HEK293 (cell line): Measurements from ENCODE around the gene CLDN24.

Experiments
- CTCF ChIA-PET: fragments of 350-600 bp; formaldehyde crosslinking; extraction: SDS; loops from one replicate; lab custom pipeline; 2021; ENCODE audit warnings: antibody characterized with exemption; lab: Yijun Ruan, JAX
- POLR2A ChIA-PET: fragments of 300-600 bp; formaldehyde crosslinking; extraction: SDS; loops from one replicate; lab custom pipeline; 2020; ENCODE audit warnings: antibody characterized with exemption, inconsistent platforms; lab: Yijun Ruan, JAX
- H3K27ac ChIP-seq: fragments of 200-500 bp; sonication (Bioruptor generic); 2 replicates; pipeline ENCODE4 v1.5.1; 2014; ENCODE audit warnings: low read depth, low read length, control low read depth, inconsistent platforms; ENCODE audit errors: extremely low read depth
- H3K36me3 ChIP-seq, 2 experiments: fragments of 200-500 bp in 1 of 2; sonication (Bioruptor generic) in 1 of 2; 1 replicate in 1 of 2; 2 replicates in 1 of 2; pipeline ENCODE4 v1.5.1; 2014 to 2017; ENCODE audit warnings: inconsistent platforms in 2 of 2, low read length in 2 of 2; ENCODE audit not compliant: control insufficient read depth in 2 of 2, insufficient read depth in 1 of 2
- H3K4me1 ChIP-seq: fragments of 200-500 bp; sonication (Bioruptor generic); 2 replicates; pipeline ENCODE4 v1.5.1; 2014; ENCODE audit warnings: mild to moderate bottlenecking, low read length, inconsistent platforms; ENCODE audit not compliant: control insufficient read depth, insufficient read depth
- H3K4me3 ChIP-seq: 2 replicates; pipeline ENCODE4 v1.5.1; 2011; ENCODE audit warnings: low read depth, mild to moderate bottlenecking, control low read depth, low read length, moderate library complexity
- H3K9me3 ChIP-seq: fragments of 200-500 bp; sonication (Bioruptor generic); 2 replicates; pipeline ENCODE4 v1.5.1; 2014; ENCODE audit warnings: low read depth, low read length, inconsistent platforms; ENCODE audit not compliant: control insufficient read depth, insufficient read depth
- KLF7 ChIP-seq: fragments of 450-650 bp; formaldehyde crosslinking; IDR thresholded peaks from 2 replicates; pipeline ENCODE4 v1.5.1; 2016; ENCODE audit warnings: missing biosample characterization, missing genetic modification characterization, borderline replicate concordance
- RBAK ChIP-seq: fragments of 450-650 bp; formaldehyde crosslinking; IDR thresholded peaks from 2 replicates; pipeline ENCODE4 v1.5.1; 2016; ENCODE audit warnings: missing biosample characterization, missing genetic modification characterization
- ZNF174 ChIP-seq: fragments of 450-650 bp; formaldehyde crosslinking; IDR thresholded peaks from 2 replicates; pipeline ENCODE4 v1.5.0; 2017; ENCODE audit warnings: missing biosample characterization, mild to moderate bottlenecking, missing genetic modification characterization
- ZNF274 ChIP-seq, 2 experiments: fragments of 200-500 bp in 1 of 2; fragments of 450-650 bp in 1 of 2; sonication (Bioruptor generic) in 1 of 2; formaldehyde crosslinking in 1 of 2; IDR thresholded peaks; 2 replicates each; pipeline versions ENCODE4 v1.5.1 to v1.6.1; 2014 to 2016; ENCODE audit warnings: borderline replicate concordance in 1 of 2, inconsistent platforms in 1 of 2, low read length in 1 of 2, missing biosample characterization in 1 of 2, missing genetic modification characterization in 1 of 2
- ZNF555 ChIP-seq: fragments of 450-650 bp; formaldehyde crosslinking; conservative IDR thresholded peaks from 2 replicates; pipeline ENCODE4 v1.5.1; 2017; ENCODE audit warnings: missing biosample characterization, mild to moderate bottlenecking, missing genetic modification characterization, inconsistent platforms
- ZNF791 ChIP-seq: fragments of 450-650 bp; formaldehyde crosslinking; IDR thresholded peaks from 2 replicates; pipeline ENCODE4 v1.5.1; 2016; ENCODE audit warnings: missing biosample characterization, missing genetic modification characterization
- TF ChIP-seq, protein P1 (sequence below): fragments of 450-650 bp; formaldehyde crosslinking; conservative IDR thresholded peaks from 2 replicates; pipeline ENCODE4 v1.5.1; 2016; ENCODE audit warnings: low read depth, missing biosample characterization, missing genetic modification characterization

CLDN24 gene

GRCh38 chr4:183333202-183333601 is 11.0 kb upstream of the CLDN24 start (continued):
- no peak for TF ChIP-seq ZNF555 (tag by site-specific recombination)
- TF ChIP-seq, all 188 proteins: peak for 0

GRCh38 chr4:183332447-183332846 is 10.2 kb upstream of the CLDN24 start:
- TF ChIP-seq ZNF174 (tag by site-specific recombination) = no peak
- Histone ChIP-seq H3K4me1 (no peaks in the 10 kb centered on the region; the same call in 1 of the 2 replicates), H3K9me3 (no peaks in the 10 kb centered on the region), H3K36me3 (no peaks in the 10 kb centered on the region), H3K4me3 (no peak overlapping the region), H3K27ac (no peak overlapping the region)
- POLR2A ChIA-PET = no interaction called here
- CTCF ChIA-PET = interaction anchor here (0.6 to 1.4 kb wide), 2 partner anchors 75 to 382 kb away, joined by 3 read pairs; no protein-coding TSS in a partner anchor

DNA sequence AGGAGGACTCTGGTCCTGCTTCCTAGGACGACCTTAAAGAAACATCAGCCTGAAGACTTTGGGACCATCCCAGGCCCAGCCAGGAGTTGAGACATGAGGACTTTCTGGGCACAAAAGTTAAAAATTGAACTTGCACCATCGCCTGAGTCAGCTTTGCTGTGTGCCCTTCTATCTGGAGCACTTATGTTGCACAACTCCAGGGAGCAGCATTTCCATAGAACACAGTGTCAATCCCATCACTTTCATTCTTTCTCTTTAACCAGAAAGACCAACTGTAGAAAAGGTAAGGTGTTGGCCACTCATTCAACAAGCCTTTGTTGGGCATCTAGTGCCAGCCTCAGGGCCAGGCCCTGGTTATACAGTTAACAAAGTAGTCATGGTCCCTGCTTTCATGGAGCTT is 8.6 kb upstream of the CLDN24 start:
- TF ChIP-seq RBAK (no peak), ZNF274 (IDR thresholded peaks at IDR 0.05; ENCODE audit: low read length) (no peak), ZNF274 (tag by site-specific recombination; IDR thresholded peaks at IDR 0.05; ENCODE audit: borderline replicate concordance) (no peak)
- TF ChIP-seq, all 188 proteins: peak for 0
- POLR2A ChIA-PET = no interaction called here
- CTCF ChIA-PET = no interaction called here

GRCh38 chr4:183329954-183330742 is 7.9 kb upstream of the CLDN24 start:
- ChIA-PET POLR2A (no interaction called here), CTCF (no interaction called here)
- TF ChIP-seq KLF7 (tag by site-specific recombination) = no peak
- H3K36me3 ChIP-seq = no peaks in the 10 kb centered on the region
- H3K4me3 ChIP-seq = no peak overlapping the region
- no peaks in the 10 kb centered on the region for H3K9me3 ChIP-seq
- H3K27ac ChIP-seq = no peak overlapping the region
- no peaks in the 10 kb centered on the region; the same call in 1 of the 2 replicates for H3K4me1 ChIP-seq

More for the DNA sequence above, 8.6 kb upstream of the CLDN24 start:
- no peaks in the 10 kb centered on the region for H3K9me3 ChIP-seq
- no peak overlapping the region for H3K4me3 ChIP-seq
- H3K36me3 ChIP-seq = no peaks in the 10 kb centered on the region
- H3K4me1 ChIP-seq = no peaks in the 10 kb centered on the region; the same call in 1 of the 2 replicates
- H3K27ac ChIP-seq = no peak overlapping the region

DNA sequence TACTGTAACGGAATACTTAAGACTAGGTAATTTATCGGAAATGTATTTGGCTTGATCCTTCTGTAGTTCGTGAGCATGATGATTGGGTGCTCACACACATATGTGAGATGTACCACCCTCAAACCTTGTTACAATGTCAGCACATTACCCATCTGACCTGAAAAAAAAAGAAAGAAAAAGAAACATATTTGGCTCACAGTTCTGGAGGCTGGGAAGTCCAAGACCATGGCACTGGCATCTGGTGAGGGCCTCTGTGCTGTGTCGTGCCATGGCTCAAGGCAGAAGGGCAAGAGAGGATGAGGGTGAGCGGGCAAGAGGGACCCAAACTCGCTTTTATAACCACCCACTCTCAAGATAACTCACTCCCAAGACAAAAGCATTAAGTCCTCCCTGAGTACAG is 7.0 kb upstream of the CLDN24 start:
- no peak for TF ChIP-seq ZNF791 (tag by site-specific recombination)
- TF ChIP-seq, protein P1, sequence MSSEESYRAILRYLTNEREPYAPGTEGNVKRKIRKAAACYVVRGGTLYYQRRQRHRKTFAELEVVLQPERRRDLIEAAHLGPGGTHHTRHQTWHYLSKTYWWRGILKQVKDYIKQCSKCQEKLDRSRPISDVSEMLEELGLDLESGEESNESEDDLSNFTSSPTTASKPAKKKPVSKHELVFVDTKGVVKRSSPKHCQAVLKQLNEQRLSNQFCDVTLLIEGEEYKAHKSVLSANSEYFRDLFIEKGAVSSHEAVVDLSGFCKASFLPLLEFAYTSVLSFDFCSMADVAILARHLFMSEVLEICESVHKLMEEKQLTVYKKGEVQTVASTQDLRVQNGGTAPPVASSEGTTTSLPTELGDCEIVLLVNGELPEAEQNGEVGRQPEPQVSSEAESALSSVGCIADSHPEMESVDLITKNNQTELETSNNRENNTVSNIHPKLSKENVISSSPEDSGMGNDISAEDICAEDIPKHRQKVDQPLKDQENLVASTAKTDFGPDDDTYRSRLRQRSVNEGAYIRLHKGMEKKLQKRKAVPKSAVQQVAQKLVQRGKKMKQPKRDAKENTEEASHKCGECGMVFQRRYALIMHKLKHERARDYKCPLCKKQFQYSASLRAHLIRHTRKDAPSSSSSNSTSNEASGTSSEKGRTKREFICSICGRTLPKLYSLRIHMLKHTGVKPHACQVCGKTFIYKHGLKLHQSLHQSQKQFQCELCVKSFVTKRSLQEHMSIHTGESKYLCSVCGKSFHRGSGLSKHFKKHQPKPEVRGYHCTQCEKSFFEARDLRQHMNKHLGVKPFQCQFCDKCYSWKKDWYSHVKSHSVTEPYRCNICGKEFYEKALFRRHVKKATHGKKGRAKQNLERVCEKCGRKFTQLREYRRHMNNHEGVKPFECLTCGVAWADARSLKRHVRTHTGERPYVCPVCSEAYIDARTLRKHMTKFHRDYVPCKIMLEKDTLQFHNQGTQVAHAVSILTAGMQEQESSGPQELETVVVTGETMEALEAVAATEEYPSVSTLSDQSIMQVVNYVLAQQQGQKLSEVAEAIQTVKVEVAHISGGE (tag by site-specific recombination) = no peak
- POLR2A ChIA-PET = no interaction called here

More for the DNA sequence above, 7.0 kb upstream of the CLDN24 start:
- H3K27ac ChIP-seq = no peak overlapping the region
- no peaks in the 10 kb centered on the region; the same call in 1 of the 2 replicates for H3K4me1 ChIP-seq
- H3K9me3 ChIP-seq = no peaks in the 10 kb centered on the region
- no peak overlapping the region for H3K4me3 ChIP-seq
- no peaks in the 10 kb centered on the region for H3K36me3 ChIP-seq
- CTCF ChIA-PET = no interaction called here
